ENCODE data around the gene ANKRD40CL. TPM values are rescaled to one million over a fixed set of nuclear protein-coding genes. Genes with fewer than 3 reads are reported as not detected.

ANKRD40CL gene
- total and polyA plus RNA-seq, 9 of the 15 experiments (the other 6 are each of a cell fraction or from before 2014, with no cell fraction given), result not detected

DNA sequence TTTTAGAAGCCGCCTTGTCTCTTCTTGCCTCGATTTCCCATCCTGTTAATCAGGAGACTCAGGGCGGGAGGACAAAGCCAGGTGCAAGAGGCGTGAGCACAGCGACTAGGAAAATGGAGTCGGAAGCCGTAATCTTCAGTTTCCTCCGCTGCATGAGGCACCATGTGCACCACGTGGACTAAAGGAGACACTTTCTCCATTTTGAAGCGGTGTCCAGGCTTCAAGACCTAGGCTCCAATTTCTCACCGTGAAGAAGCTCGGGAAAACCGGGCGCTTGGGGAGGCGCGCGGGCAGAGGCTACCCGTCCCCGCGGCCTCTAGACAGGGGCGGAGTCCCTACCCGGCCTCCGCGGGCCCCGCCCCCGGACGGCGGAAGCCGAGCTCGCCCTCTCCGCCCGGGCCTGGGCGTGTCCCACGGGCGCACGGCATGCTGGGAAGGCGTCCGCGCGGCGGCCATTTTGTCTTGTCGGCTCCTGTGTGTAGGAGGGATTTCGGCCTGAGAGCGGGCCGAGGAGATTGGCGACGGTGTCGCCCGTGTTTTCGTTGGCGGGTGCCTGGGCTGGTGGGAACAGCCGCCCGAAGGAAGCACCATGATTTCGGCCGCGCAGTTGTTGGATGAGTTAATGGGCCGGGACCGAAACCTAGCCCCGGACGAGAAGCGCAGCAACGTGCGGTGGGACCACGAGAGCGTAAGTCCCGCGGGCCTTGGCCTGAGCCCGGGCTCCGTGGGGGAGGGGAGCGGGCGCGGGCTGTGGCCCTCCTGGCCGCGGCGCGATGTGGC lies 48.0 kb downstream of the ANKRD40CL start, which contains the start of gene LUC7L3 (continued):
- TF ChIP-seq, protein P1, sequence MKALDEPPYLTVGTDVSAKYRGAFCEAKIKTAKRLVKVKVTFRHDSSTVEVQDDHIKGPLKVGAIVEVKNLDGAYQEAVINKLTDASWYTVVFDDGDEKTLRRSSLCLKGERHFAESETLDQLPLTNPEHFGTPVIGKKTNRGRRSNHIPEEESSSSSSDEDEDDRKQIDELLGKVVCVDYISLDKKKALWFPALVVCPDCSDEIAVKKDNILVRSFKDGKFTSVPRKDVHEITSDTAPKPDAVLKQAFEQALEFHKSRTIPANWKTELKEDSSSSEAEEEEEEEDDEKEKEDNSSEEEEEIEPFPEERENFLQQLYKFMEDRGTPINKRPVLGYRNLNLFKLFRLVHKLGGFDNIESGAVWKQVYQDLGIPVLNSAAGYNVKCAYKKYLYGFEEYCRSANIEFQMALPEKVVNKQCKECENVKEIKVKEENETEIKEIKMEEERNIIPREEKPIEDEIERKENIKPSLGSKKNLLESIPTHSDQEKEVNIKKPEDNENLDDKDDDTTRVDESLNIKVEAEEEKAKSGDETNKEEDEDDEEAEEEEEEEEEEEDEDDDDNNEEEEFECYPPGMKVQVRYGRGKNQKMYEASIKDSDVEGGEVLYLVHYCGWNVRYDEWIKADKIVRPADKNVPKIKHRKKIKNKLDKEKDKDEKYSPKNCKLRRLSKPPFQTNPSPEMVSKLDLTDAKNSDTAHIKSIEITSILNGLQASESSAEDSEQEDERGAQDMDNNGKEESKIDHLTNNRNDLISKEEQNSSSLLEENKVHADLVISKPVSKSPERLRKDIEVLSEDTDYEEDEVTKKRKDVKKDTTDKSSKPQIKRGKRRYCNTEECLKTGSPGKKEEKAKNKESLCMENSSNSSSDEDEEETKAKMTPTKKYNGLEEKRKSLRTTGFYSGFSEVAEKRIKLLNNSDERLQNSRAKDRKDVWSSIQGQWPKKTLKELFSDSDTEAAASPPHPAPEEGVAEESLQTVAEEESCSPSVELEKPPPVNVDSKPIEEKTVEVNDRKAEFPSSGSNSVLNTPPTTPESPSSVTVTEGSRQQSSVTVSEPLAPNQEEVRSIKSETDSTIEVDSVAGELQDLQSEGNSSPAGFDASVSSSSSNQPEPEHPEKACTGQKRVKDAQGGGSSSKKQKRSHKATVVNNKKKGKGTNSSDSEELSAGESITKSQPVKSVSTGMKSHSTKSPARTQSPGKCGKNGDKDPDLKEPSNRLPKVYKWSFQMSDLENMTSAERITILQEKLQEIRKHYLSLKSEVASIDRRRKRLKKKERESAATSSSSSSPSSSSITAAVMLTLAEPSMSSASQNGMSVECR (CRISPR knock-in tag; IDR thresholded peaks at IDR 0.05), result peak; percentile 96
- TF ChIP-seq, protein P2, sequence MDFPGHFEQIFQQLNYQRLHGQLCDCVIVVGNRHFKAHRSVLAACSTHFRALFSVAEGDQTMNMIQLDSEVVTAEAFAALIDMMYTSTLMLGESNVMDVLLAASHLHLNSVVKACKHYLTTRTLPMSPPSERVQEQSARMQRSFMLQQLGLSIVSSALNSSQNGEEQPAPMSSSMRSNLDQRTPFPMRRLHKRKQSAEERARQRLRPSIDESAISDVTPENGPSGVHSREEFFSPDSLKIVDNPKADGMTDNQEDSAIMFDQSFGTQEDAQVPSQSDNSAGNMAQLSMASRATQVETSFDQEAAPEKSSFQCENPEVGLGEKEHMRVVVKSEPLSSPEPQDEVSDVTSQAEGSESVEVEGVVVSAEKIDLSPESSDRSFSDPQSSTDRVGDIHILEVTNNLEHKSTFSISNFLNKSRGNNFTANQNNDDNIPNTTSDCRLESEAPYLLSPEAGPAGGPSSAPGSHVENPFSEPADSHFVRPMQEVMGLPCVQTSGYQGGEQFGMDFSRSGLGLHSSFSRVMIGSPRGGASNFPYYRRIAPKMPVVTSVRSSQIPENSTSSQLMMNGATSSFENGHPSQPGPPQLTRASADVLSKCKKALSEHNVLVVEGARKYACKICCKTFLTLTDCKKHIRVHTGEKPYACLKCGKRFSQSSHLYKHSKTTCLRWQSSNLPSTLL (IDR thresholded peaks at IDR 0.05), result no peak
- TF ChIP-seq, protein P3, sequence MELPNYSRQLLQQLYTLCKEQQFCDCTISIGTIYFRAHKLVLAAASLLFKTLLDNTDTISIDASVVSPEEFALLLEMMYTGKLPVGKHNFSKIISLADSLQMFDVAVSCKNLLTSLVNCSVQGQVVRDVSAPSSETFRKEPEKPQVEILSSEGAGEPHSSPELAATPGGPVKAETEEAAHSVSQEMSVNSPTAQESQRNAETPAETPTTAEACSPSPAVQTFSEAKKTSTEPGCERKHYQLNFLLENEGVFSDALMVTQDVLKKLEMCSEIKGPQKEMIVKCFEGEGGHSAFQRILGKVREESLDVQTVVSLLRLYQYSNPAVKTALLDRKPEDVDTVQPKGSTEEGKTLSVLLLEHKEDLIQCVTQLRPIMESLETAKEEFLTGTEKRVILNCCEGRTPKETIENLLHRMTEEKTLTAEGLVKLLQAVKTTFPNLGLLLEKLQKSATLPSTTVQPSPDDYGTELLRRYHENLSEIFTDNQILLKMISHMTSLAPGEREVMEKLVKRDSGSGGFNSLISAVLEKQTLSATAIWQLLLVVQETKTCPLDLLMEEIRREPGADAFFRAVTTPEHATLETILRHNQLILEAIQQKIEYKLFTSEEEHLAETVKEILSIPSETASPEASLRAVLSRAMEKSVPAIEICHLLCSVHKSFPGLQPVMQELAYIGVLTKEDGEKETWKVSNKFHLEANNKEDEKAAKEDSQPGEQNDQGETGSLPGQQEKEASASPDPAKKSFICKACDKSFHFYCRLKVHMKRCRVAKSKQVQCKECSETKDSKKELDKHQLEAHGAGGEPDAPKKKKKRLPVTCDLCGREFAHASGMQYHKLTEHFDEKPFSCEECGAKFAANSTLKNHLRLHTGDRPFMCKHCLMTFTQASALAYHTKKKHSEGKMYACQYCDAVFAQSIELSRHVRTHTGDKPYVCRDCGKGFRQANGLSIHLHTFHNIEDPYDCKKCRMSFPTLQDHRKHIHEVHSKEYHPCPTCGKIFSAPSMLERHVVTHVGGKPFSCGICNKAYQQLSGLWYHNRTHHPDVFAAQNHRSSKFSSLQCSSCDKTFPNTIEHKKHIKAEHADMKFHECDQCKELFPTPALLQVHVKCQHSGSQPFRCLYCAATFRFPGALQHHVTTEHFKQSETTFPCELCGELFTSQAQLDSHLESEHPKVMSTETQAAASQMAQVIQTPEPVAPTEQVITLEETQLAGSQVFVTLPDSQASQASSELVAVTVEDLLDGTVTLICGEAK (IDR thresholded peaks at IDR 0.05), result peak; percentile 59; the same call in 1 of the 2 replicates
- TF ChIP-seq, protein P3 (CRISPR knock-in tag; IDR thresholded peaks at IDR 0.05), result no peak
- TF ChIP-seq HNRNPH1 (optimal IDR thresholded peaks at IDR 0.05; ENCODE audit: low read depth, low read length) (no peak), RBM34 (IDR thresholded peaks at IDR 0.05; ENCODE audit: borderline replicate concordance, insufficient read depth, low read length) (no peak), SMARCA5 (IDR thresholded peaks at IDR 0.05) (no peak), ZNF79 (CRISPR knock-in tag; IDR thresholded peaks at IDR 0.05; ENCODE audit: low read depth) (0 out of 2 replicates have a peak, but pooled peaks have one; percentile 39), WHSC1 (IDR thresholded peaks at IDR 0.05; ENCODE audit: low read length) (no peak), MYC (IDR thresholded peaks at IDR 0.05; ENCODE audit: low read depth, low read length) (peak; percentile 92), MYC (CRISPR knock-in tag; IDR thresholded peaks at IDR 0.05; ENCODE audit: borderline replicate concordance, low read depth) (peak; percentile 68; the same call in 1 of the 2 replicates)

Measured in K562 (cell line).